ENCODE results near the gene TAF11L12.
"Not testable (repeated sequence)": the region's sequence is repeated elsewhere in the genome, so short reads cannot be mapped to it uniquely, and the experiment has no call there.

- TF ChIP-seq EZH2 (optimal IDR thresholded peaks at IDR 0.05; ENCODE audit: low read depth, low read length); CTCF (IDR thresholded peaks at IDR 0.05; ENCODE audit: low read length): not testable (repeated sequence)
These were observed 45.1 kb downstream of the TAF11L12 start for GRCh38 chr5:17655201-17655759.

Data from MM.1S (cell line).